Endothelial cell of umbilical vein (primary cell): ENCODE results near the gene NKX2-3.
A peak's percentile ranks its signal among the peaks of the same experiment; 100 is the strongest.

Experiments used
- CTCF ChIP-seq, 2 donors: IDR thresholded peaks; 1 replicate in 1 of 2; 2 replicates in 1 of 2; pipeline ENCODE4 v1.5.1; 2011; ENCODE audit warnings: low read length in 2 of 2, mild to moderate bottlenecking in 2 of 2, moderate library complexity in 2 of 2, control low read depth in 1 of 2, inconsistent platforms in 1 of 2, low read depth in 1 of 2; ENCODE audit not compliant: insufficient read depth in 1 of 2; ENCODE audit errors: extremely low read depth in 1 of 2
- EZH2 ChIP-seq: IDR thresholded peaks from 2 replicates; pipeline ENCODE4 v1.6.1; 2012; ENCODE audit warnings: borderline replicate concordance, low read depth, mild to moderate bottlenecking, moderate library complexity, low read length, inconsistent platforms; ENCODE audit not compliant: severe bottlenecking
- FOS ChIP-seq: IDR thresholded peaks from 2 replicates; pipeline ENCODE4 v1.6.1; 2011; ENCODE audit warnings: mild to moderate bottlenecking, low read length, moderate library complexity, borderline replicate concordance; ENCODE audit not compliant: insufficient read depth
- GATA2 ChIP-seq: IDR thresholded peaks from 2 replicates; pipeline ENCODE4 v1.7.0; 2011; ENCODE audit warnings: low read depth, mild to moderate bottlenecking, moderate library complexity, mixed read lengths, low read length; ENCODE audit not compliant: insufficient read length, insufficient read depth
- MAX ChIP-seq: IDR thresholded peaks from 2 replicates; pipeline ENCODE4 v1.6.1; 2011; ENCODE audit not compliant: insufficient read depth, insufficient read length
- MYC ChIP-seq: IDR thresholded peaks from one replicate; pipeline ENCODE4 v1.6.1; 2011; ENCODE audit warnings: mild to moderate bottlenecking, low read depth, low read length
- POLR2A ChIP-seq: IDR thresholded peaks from 2 replicates; pipeline ENCODE4 v1.6.1; 2012; ENCODE audit warnings: low read depth, mild to moderate bottlenecking, control low read depth, low read length
- POLR2AphosphoS5 ChIP-seq: IDR thresholded peaks from 2 replicates; pipeline ENCODE4 v1.6.1; 2012; ENCODE audit warnings: low read depth, mild to moderate bottlenecking, control low read depth, low read length, moderate library complexity; ENCODE audit not compliant: insufficient read depth

- TF ChIP-seq CTCF (IDR thresholded peaks at IDR 0.05; ENCODE audit: extremely low read depth in 1 of 2, insufficient read depth in 1 of 2, low read depth in 1 of 2, low read length in 2 of 2) (no peak), POLR2A (no peak), EZH2 (peak; percentile 89), POLR2AphosphoS5 (no peak), MYC (no peak), MAX (no peak), FOS (no peak), GATA2 (no peak)
Observed at GRCh38 chr10:99534939-99535763, 2.4 kb downstream of the NKX2-3 start.
